BJ (cell line): ENCODE data around the gene ELAPOR2. TPM values are rescaled to one million over a fixed set of nuclear protein-coding genes. Genes with fewer than 3 reads are reported as not detected.
A peak's percentile ranks its signal among the peaks of the same experiment; 100 is the strongest.
"Not testable (repeated sequence)": the region's sequence is repeated elsewhere in the genome, so short reads cannot be mapped to it uniquely, and the experiment has no call there.

Experiments
- CTCF ChIA-PET: fragments of 350-600 bp; formaldehyde crosslinking; extraction: SDS; loops from one replicate; lab custom pipeline; 2021; ENCODE audit warnings: antibody characterized with exemption, inconsistent platforms; lab: Yijun Ruan, JAX
- POLR2A ChIA-PET: fragments of 300-600 bp; sonication (Branson Sonifier 250); formaldehyde crosslinking; extraction: SDS; loops from one replicate; lab custom pipeline; 2021; ENCODE audit warnings: antibody characterized with exemption; lab: Charles Lee
- DNase-seq: peaks from one replicate; pipeline ENCODE4 v3.0.0-alpha.2; 2011; ENCODE audit warnings: low read depth
- H3K27me3 ChIP-seq: 2 replicates; pipeline ENCODE4 v1.6.0; 2011; ENCODE audit warnings: low read length; ENCODE audit not compliant: control insufficient read depth, insufficient read depth
- H3K36me3 ChIP-seq: 2 replicates; pipeline ENCODE4 v1.5.1; 2011; ENCODE audit warnings: low read length; ENCODE audit not compliant: control insufficient read depth, insufficient read depth
- H3K4me3 ChIP-seq: 2 replicates; pipeline ENCODE4 v1.5.1; 2011; ENCODE audit warnings: low read depth, mild to moderate bottlenecking, control low read depth, low read length
- CTCF ChIP-seq: IDR thresholded peaks from 2 replicates; pipeline ENCODE4 v1.5.1; 2011; ENCODE audit warnings: low read depth, mild to moderate bottlenecking, control low read depth, inconsistent platforms, low read length, moderate library complexity; ENCODE audit not compliant: insufficient read depth
- polyA plus RNA-seq: library from polyadenylated mRNA; depleted of rRNA; stranded (reverse); fragments of >200 nt; gene quantifications from 2 replicates; pipeline ENCODE4 v1.2.3, GENCODE V29; 2011

The ELAPOR2 gene
- polyA plus RNA-seq, 1 experiment: 1.4 TPM

GRCh38 chr7:87057210-87057609 lies 2.2 kb downstream of the ELAPOR2 start:
- POLR2A ChIA-PET: no interaction called here
- CTCF ChIA-PET: no interaction called here
- DNase-seq: no peak
- Histone ChIP-seq H3K36me3 (no peaks in the 10 kb centered on the region), H3K4me3 (no peak overlapping the region), H3K27me3 (peaks cover 3% of the 10 kb centered on the region; the same call in 1 of the 2 replicates)
- no peak for TF ChIP-seq CTCF

DNA sequence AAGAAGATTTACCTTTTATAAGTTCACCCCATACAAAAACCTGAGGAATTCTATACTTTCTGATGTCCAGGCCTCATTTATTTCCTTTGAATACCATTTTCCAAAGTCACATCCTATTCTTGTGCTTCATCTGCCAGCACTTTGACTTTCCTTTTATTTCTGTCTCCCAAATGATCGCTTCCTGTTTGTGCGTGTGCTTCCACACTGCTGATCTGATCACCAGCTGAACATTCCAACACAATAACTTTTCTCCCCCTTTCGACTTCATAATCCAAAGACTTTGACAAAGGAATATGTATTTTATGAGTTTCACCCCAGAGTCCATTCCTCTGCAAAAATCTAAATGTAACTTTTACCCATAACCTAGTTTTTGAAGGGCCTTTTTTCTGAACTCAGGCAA lies 3.1 kb downstream of the ELAPOR2 start:
- DNase-seq: no peak
- CTCF ChIA-PET: no interaction called here
- no peaks in the 10 kb centered on the region for H3K36me3 ChIP-seq
- TF ChIP-seq CTCF: no peak
- no peak overlapping the region for H3K4me3 ChIP-seq
- POLR2A ChIA-PET: no interaction called here
- H3K27me3 ChIP-seq: peaks cover 3% of the 10 kb centered on the region; the same call in 1 of the 2 replicates

DNA sequence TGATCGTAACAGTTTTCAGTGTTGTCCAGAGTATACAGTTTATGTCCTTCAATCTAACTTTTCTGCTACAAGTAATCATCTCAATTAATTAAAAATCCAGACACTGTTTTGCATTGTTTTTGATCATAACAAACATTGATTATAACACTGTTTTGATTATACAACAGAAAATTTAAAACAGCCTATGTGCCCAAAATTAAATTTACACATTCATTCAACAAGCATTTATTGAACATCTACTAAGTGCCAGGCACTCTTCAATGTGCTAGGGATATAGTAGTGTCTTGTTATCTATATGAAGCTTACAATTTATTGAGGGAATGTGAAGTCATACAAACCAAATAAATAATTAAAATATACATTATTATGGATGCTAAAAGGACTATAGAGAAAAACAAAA lies 10.6 kb downstream of the ELAPOR2 start:
- H3K27me3 ChIP-seq: no peaks in the 10 kb centered on the region
- H3K4me3 ChIP-seq: no peak overlapping the region
- ChIA-PET POLR2A (no interaction called here), CTCF (no interaction called here)
- no peak for DNase-seq
- TF ChIP-seq CTCF: no peak
- no peaks in the 10 kb centered on the region for H3K36me3 ChIP-seq

DNA sequence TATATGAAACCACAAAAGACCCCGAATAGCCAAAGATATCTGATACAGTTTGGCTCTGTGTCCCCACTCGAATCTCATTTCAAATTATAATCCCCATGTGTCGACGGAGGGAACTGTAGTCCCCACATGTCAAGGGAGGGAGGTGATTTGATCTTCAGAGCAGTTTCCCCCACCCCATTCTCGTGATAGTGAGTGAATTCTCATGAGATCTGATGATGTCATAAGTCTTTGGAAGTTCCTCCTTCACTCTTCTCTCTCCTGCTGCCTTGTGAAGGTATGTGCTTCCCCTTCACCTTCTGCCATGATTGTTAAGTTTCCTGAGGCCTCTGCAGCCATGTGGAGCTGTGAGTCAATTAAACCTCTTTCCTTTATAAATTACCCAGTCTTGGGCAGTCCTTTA lies 13.0 kb downstream of the ELAPOR2 start:
- Histone ChIP-seq H3K36me3 (no peaks in the 10 kb centered on the region), H3K27me3 (no peaks in the 10 kb centered on the region), H3K4me3 (no peak overlapping the region)
- ChIA-PET POLR2A (no interaction called here), CTCF (no interaction called here)
- no peak for DNase-seq
- TF ChIP-seq CTCF: no peak

DNA sequence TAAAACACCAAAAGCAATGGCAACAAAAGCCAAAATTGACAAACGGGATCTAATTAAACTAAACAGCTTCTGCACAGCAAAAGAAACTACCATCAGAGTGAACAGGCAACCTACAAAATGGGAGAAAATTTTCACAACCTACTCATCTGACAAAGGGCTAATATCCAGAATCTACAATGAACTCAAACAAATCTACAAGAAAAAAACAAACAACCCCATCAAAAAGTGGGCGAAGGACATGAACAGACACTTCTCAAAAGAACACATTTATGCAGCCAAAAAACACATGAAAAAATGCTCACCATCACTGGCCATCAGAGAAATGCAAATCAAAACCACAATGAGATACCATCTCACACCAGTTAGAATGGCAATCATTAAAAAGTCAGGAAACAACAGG lies 14.7 kb downstream of the ELAPOR2 start:
- H3K36me3 ChIP-seq, DNase-seq, POLR2A ChIA-PET, H3K27me3 ChIP-seq, CTCF ChIA-PET, H3K4me3 ChIP-seq: not testable (repeated sequence)

DNA sequence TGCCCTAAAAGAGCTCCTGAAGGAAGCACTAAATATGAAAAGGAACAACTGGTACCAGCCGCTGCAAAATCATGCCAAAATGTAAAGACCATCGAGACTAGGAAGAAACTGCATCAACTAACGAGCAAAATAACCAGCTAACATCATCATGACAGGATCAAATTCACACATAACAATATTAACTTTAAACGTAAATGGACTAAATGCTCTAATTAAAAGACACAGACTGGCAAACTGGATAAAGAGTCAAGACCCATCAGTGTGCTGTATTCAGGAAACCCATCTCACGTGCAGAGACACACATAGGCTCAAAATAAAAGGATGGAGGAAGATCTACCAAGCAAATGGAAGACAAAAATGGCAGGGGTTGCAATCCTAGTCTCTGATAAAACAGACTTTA lies 17.9 kb downstream of the ELAPOR2 start:
- DNase-seq, H3K36me3 ChIP-seq, H3K4me3 ChIP-seq, H3K27me3 ChIP-seq, POLR2A ChIA-PET, CTCF ChIA-PET: not testable (repeated sequence)

DNA sequence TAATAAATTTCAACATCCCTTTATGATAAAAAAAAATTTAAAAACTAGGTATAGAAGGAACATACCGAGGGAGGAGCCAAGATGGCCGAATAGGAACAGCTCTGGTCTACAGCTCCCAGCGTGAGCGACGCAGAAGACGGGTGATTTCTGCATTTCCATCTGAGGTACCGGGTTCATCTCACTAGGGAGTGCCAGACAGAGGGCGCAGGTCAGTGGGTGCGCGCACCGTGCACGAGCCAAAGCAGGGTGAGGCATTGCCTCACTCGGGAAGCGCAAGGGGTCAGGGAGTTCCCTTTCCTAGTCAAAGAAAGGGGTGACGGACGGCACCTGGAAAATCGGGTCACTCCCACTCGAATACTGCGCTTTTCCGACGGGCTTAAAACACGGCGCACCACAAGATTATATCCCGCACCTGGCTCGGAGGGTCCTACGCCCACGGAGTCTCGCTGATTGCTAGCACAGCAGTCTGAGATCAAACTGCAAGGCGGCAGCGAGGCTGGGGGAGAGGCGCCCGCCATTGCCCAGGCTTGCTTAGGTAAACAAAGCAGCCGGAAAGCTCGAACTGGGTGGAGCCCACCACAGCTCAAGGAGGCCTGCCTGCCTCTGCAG lies 19.7 kb downstream of the ELAPOR2 start:
- POLR2A ChIA-PET, DNase-seq, H3K36me3 ChIP-seq, CTCF ChIA-PET, H3K27me3 ChIP-seq: not testable (repeated sequence)
- H3K4me3 ChIP-seq: peak overlapping the region; percentile 23
